GM21526 (cell line): ENCODE measurements around the gene PPP3R1.

Experiments
- ATAC-seq: cut with Tn5 transposase; IDR thresholded peaks from one replicate; pipeline ENCODE4 v1.9.1; 2021; ENCODE audit warnings: moderate library complexity; ENCODE audit not compliant: unreplicated experiment, low FRiP score

Gene PPP3R1

GRCh38 chr2:68252400-68253218 is at the start of gene PPP3R1:
TSS of gene PPP3R1 (minus strand) at chr2:68252532. CDS start at chr2:68252127, 405 bp downstream.
- ATAC-seq = peak; percentile 71

GRCh38 chr2:68295516-68295915 is 43.2 kb upstream of the PPP3R1 start:
- peak; percentile 79 for ATAC-seq

DNA sequence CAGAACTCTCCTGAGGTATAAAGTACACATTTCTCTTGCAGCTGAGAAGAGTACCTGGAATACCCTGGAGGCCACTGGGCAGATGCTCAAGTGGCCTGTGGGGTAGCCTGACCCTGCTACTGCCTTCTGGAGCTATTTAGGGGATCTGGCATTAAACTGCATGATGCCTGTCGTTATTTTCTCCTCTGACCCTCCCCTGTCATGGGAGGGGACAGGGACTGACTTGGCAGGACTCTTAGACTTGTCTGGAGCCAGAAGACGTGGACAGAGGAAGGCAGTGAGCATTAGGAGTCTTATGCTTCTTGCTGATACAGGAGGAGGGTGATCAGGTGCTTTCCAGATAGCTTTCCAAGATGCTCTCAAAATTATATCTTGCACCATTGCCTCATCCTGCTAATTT is 42.6 kb upstream of the PPP3R1 start:
- ATAC-seq = no peak

DNA sequence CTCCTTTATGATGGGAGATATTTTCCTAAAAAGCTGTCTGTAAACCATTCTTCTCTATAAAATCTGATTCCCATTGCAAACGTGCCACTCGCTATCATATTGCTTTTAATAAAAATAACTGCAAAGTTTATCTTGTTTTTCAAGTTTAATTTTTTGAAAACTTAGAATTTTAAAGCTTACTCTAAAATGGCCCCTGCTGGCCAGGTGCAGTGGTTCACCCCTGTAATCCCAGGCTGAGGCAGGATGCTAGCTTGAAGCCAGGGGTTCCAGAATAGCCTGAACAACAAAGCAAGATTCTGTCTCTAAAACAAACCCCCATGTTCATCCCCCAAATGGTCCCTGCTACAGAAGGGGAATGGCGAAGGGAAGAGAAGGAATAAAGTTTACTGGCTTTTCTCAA is 41.9 kb upstream of the PPP3R1 start:
- no peak for ATAC-seq

- ATAC-seq = no peak
These were observed 41.4 kb upstream of the PPP3R1 start for GRCh38 chr2:68293755-68294154.

DNA sequence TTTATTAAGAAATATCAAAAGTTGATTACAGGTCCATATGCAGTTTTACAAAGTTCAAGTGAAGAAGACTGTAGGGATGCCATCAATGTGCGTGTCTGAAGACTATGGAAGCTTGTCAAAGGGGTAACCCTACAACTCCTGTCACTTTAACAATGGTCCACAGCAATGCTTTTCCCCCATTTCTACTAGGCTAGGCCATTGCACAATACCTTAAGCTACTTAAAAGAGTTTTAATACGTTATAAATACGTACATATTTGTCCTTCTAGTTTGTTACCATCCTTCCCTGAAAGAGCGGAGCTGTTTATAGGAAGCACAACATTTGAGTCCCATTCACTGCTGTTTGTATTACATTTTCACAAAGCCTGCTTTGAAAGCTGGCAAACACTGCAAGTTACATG is 40.7 kb upstream of the PPP3R1 start:
- no peak for ATAC-seq

DNA sequence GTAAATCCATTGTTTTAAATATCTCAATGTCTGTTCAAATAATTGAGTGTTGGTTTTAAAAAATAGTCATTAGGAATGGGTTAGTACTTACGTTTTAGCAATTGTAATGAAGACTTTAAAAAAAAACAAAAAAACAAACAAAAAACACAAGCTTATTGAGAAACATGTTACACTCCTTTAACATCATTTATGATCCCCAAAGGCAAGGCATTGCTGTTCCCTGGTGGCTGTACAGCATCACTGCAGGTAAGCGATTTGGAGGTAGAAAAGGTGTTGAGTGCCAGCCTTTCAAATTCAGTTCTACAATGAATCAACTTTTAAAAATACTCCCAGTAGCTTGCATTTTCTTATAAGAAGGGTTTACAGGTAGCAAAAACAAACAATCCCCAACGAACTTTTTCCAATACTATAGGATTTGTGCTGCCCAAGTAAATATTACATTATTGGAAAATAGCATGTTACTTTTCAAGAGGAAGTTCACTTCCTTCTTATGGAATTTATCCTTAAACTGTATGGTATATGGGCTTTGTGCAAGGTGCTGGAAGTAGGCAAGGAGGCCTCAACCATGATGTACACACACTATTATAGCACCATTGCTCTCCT is 39.9 kb upstream of the PPP3R1 start:
- ATAC-seq = peak; percentile 55

GRCh38 chr2:68291314-68291713 is 39.0 kb upstream of the PPP3R1 start:
- no peak for ATAC-seq

DNA sequence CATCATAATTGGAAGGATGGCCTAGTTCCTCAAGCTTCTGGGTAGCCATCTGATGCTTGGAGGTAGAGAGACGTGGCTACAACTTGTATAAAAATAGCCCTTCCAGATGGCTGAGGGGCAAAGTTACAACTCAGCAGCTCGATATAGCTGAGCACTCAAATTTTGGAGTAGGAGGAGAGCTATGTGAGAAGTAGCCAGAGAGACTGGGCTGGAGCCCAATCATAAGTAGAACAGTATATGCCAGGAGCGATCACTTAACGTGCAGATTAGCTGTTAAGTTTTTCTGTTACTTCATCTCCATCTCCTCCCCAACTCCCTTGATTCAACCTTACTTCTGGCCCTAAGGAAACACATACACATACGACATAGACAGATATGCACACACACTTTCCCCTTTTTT is 38.6 kb upstream of the PPP3R1 start:
- no peak for ATAC-seq

GRCh38 chr2:68287580-68288441 is 35.5 kb upstream of the PPP3R1 start:
- no peak for ATAC-seq

GRCh38 chr2:68284896-68285295 is 32.6 kb upstream of the PPP3R1 start:
- ATAC-seq = no peak

GRCh38 chr2:68283419-68283812 is 31.1 kb upstream of the PPP3R1 start:
- no peak for ATAC-seq

DNA sequence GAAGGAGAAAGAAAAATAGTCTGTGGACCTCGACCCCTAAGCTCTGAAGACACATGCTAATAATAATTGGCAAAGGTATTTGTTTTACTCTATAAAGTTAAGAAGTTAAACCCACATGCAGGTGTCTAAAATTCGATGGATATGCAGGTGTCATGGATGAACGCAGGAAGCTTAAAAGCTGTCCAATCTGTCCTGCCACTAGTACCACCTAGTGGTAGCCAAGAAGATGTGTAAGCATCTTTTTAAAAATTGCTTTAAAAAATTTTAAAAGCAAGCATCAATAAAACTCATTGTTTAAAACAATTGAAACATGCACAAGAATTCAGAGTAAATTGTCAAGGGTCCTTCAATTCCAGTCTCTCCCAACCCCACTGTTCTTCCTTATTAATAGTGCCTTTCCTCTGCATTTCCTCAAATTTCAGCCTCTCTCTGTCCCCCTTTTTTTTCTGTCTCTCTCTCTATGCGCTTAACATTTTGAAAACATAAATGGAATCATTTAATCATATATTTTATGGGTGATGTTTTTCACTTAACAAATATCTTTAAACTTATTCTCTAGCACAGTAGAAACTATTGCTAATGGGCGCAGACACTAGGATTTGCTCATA is 30.6 kb upstream of the PPP3R1 start:
- ATAC-seq = no peak

GRCh38 chr2:68280796-68281195 is 28.5 kb upstream of the PPP3R1 start:
- no peak for ATAC-seq

DNA sequence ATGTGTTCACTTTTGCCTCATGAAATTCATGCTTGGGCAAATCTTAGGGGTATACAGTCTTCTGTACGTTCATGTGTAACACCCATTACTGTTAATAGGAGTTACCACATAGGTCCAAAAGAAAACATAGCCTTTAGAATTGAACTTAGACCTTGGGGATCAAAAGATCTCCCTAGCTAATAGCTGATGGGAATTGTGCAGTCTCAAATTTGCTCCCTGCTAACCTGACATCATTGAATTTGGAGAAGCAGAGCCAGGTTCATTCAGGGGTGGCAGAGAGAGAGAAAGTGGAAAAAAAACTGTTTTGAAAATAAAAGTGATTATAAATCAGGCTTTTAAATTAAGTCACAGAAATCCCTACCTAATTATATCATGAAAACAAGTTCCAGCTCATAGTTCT is 28.0 kb upstream of the PPP3R1 start:
- ATAC-seq = no peak

DNA sequence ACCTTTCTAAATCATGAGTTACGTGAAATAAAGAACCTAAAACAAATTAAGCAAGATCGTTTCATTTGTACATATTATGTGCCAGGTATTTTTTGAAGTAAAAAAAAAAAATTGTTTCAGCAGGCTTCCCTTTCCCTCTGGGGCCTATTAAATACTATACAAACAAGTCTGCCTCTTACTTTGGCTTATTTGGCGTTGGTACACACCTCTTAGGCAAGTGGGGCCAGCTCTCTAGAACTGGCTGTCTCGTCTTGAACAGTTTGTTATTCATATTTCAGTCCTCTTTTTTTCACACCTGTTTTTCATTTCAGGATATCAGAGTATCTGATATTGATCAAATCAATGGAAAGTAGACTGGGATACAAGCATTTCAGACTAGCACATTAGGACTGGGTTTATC is 27.4 kb upstream of the PPP3R1 start:
- ATAC-seq = no peak

GRCh38 chr2:68278169-68278568 is 25.8 kb upstream of the PPP3R1 start:
- ATAC-seq = no peak

DNA sequence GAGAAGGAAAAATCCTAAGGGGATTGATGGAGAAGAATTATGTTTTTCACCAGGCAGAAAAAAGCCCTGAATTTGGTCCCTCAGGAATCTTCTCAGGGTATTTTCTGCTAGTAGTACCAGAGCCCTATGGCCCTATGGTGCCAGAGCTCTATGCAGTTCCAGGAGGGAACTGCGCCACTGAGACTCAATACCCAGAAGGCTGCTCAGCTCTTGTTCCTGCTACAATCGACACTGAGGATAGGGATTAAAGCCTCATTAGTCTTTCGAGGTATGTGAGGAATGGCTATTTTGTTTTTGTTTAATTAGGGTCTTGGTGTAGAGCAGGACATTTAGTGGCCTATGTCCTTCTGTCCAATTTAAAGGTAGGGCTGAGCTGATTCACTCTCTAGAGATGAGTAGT is 21.7 kb upstream of the PPP3R1 start:
- no peak for ATAC-seq

DNA sequence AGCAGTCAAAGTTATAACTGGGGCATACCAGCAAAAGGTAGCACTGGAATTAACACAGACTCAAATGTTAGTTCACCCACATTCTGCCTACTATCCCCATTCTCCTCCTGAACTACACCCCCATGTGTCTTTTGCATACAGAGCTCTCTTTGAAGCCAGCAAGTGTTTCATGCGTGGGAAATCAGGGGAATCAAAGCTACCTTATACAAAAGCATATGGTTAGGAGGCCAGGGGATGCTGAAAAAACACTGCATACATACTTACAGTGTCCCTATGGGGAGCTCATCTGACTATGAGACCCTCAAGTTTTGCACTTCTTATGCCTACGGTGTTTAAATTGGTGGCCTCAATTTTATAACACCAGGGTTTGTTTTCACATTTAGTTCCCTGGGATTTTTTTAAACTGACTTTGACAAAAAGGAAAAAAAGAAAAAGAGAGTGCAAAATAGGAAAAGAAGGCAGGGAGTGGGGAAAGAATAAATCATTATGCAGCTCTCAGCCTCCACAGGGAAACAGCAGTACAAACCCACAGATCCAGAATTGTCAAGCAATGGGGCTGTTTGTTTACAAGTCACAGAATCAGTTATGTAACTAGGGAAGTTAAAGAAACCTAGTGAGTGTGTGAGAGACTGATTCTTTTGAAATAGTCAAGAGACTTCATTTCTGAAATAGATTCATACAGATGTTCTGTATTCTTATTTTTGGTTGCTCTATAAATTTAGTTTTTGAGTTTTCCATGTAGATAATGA is 20.1 kb upstream of the PPP3R1 start:
- ATAC-seq = no peak

GRCh38 chr2:68266655-68267054 is 14.3 kb upstream of the PPP3R1 start:
- no peak for ATAC-seq
